Testis (tissue), 2 donors: ENCODE results near the gene EFEMP1.

ENCODE experiments used
- CTCF ChIP-seq, 3 experiments: fragments of 450-650 bp in 2 of 3; fragments of 200-600 bp in 1 of 3; sonication (generic) in 1 of 3; IDR thresholded peaks; one replicate each; pipeline ENCODE4 v1.5.1; 2016 to 2019; ENCODE audit warnings: antibody characterized with exemption in 3 of 3, mild to moderate bottlenecking in 2 of 3, moderate library complexity in 1 of 3
- POLR2A ChIP-seq: fragments of 450-650 bp; IDR thresholded peaks from one replicate; pipeline ENCODE4 v1.6.1; 2017; ENCODE audit warnings: antibody characterized with exemption, mild to moderate bottlenecking, moderate library complexity

GRCh38 chr2:55848096-55848495 lies 75.5 kb downstream of the EFEMP1 start:
- TF ChIP-seq CTCF (IDR thresholded peaks at IDR 0.05) = no peak
- no peak for TF ChIP-seq POLR2A
